Measurements from ENCODE around the gene ELMO1. TPM values are rescaled to one million over a fixed set of nuclear protein-coding genes. Genes with fewer than 3 reads are reported as not detected.

ELMO1 gene
- total and polyA plus RNA-seq, 10 of the 15 experiments (the other 5 are each of a cell fraction or from before 2014, with no cell fraction given) = 22.6 to 85.9 (median 56.6) TPM

- H4K20me1 ChIP-seq (ENCODE audit: control insufficient read depth, insufficient read depth) = no peaks in the 10 kb centered on the region
- no peak for TF ChIP-seq CREB1 (IDR thresholded peaks at IDR 0.05; ENCODE audit: low read depth)
- no peak for TF ChIP-seq ZNF592 (IDR thresholded peaks at IDR 0.05)
- TF ChIP-seq ESRRA (IDR thresholded peaks at IDR 0.05; ENCODE audit: low read length) = no peak
- no peak for TF ChIP-seq SREBF1 (IDR thresholded peaks at IDR 0.05; ENCODE audit: low read length)
- no peak for TF ChIP-seq CBX5 (IDR thresholded peaks at IDR 0.05; ENCODE audit: low read depth)
- TF ChIP-seq, protein P1, sequence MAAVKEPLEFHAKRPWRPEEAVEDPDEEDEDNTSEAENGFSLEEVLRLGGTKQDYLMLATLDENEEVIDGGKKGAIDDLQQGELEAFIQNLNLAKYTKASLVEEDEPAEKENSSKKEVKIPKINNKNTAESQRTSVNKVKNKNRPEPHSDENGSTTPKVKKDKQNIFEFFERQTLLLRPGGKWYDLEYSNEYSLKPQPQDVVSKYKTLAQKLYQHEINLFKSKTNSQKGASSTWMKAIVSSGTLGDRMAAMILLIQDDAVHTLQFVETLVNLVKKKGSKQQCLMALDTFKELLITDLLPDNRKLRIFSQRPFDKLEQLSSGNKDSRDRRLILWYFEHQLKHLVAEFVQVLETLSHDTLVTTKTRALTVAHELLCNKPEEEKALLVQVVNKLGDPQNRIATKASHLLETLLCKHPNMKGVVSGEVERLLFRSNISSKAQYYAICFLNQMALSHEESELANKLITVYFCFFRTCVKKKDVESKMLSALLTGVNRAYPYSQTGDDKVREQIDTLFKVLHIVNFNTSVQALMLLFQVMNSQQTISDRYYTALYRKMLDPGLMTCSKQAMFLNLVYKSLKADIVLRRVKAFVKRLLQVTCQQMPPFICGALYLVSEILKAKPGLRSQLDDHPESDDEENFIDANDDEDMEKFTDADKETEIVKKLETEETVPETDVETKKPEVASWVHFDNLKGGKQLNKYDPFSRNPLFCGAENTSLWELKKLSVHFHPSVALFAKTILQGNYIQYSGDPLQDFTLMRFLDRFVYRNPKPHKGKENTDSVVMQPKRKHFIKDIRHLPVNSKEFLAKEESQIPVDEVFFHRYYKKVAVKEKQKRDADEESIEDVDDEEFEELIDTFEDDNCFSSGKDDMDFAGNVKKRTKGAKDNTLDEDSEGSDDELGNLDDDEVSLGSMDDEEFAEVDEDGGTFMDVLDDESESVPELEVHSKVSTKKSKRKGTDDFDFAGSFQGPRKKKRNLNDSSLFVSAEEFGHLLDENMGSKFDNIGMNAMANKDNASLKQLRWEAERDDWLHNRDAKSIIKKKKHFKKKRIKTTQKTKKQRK (IDR thresholded peaks at IDR 0.05; ENCODE audit: low read depth, low read length) = no peak
- TF ChIP-seq BMI1 (IDR thresholded peaks at IDR 0.05; ENCODE audit: borderline replicate concordance) = no peak
- TF ChIP-seq KAT2A (conservative IDR thresholded peaks at IDR 0.05; ENCODE audit: control insufficient read depth, low read depth, low read length) = no peak
- no peak for TF ChIP-seq ZSCAN29 (IDR thresholded peaks at IDR 0.05)
- TF ChIP-seq SPI1 (IDR thresholded peaks at IDR 0.05; ENCODE audit: borderline replicate concordance, insufficient read depth, low read depth, low read length) = no peak
- TF ChIP-seq BACH1 (IDR thresholded peaks at IDR 0.05; ENCODE audit: borderline replicate concordance) = no peak
- no peak for TF ChIP-seq RELB (IDR thresholded peaks at IDR 0.05; ENCODE audit: low read depth)
- TF ChIP-seq MTA2 (IDR thresholded peaks at IDR 0.05; ENCODE audit: low read depth) = no peak
- TF ChIP-seq EZH2 (IDR thresholded peaks at IDR 0.05; ENCODE audit: borderline replicate concordance, control insufficient read depth, low read depth, low read length) = no peak
- CTCF ChIA-PET = interaction anchor here (0.8 to 0.9 kb wide), 2 partner anchors 92 to 148 kb away, joined by 3 to 4 read pairs; no protein-coding TSS in a partner anchor
- H3K9ac ChIP-seq (ENCODE audit: control insufficient read depth, insufficient read depth, low read length) = no peak overlapping the region
- SMC1A ChIA-PET (ENCODE audit: uncharacterized antibody, unreplicated experiment) = interaction anchor here (1.1 kb wide), 1 partner anchor 388 kb away, joined by 3 read pairs; no protein-coding TSS in a partner anchor
- no peak overlapping the region for H2AFZ ChIP-seq (ENCODE audit: control insufficient read depth, low read depth, low read length)
- peaks cover 7% of the 10 kb centered on the region for H3K4me1 ChIP-seq (ENCODE audit: control insufficient read depth, insufficient read depth, low read length)
- FAIRE-seq (no peak), DNase-seq (ENCODE audit: low read depth, low spot score) (no peak), ATAC-seq (no peak)
- H3K27ac ChIP-seq (ENCODE audit: control insufficient read depth, insufficient read depth) = no peak overlapping the region
- 41% methylated on average over 4 of the region's 4 CpGs for WGBS (ENCODE audit: insufficient coverage, insufficient replicate concordance, low lambda C conversion rate, missing lambda C conversion rate)
- H3K36me3 ChIP-seq (ENCODE audit: control insufficient read depth in 2 of 2, insufficient read depth in 2 of 2, low read length in 1 of 2) = no peaks in the 10 kb centered on the region
- H3K79me2 ChIP-seq (ENCODE audit: control insufficient read depth, insufficient read depth, low read length) = no peaks in the 10 kb centered on the region
- POLR2A ChIA-PET = no interaction called here
- no peak overlapping the region for H3K4me2 ChIP-seq (ENCODE audit: control insufficient read depth, insufficient read depth)
- H3K4me3 ChIP-seq = no peak overlapping the region
- RAD21 ChIA-PET (ENCODE audit: unreplicated experiment) = no interaction called here
- intact Hi-C loops (cut with micrococcal nuclease; ENCODE audit: unreplicated experiment) (no loop called here), in situ Hi-C loops (cut with MboI) (no loop called here)
- H3K9me3 ChIP-seq (replicated peaks; ENCODE audit: control insufficient read depth, insufficient read depth, low read length) = no peaks in the 10 kb centered on the region
- BruUV-seq (replicated peaks) = no TSS peak
- H3K27me3 ChIP-seq (replicated peaks in 1 of 2; ENCODE audit: control insufficient read depth in 2 of 2, insufficient read depth in 2 of 2, low read length in 1 of 2) = no peaks in the 10 kb centered on the region; a peak in 1 of 4 replicates
These were observed 3.5 kb downstream of the ELMO1 start for GRCh38 chr7:37445064-37445723.

Measured in GM12878 (cell line).